ENCODE results near the gene MRPL18. TPM values are rescaled to one million over a fixed set of nuclear protein-coding genes. Genes with fewer than 3 reads are reported as not detected.

The MRPL18 gene
- total RNA-seq, 1 experiment from 2014 or later, result 123 TPM

GRCh38 chr6:159817951-159818739, 27.9 kb downstream of the MRPL18 start:
- Histone ChIP-seq H3F3A (ENCODE audit: low read length, unreplicated experiment) (no peaks in the 10 kb centered on the region), H3K9ac (ENCODE audit: low read length) (no peak overlapping the region), H3K4me2 (ENCODE audit: low read length) (no peak overlapping the region), H3K9me2 (replicated peaks; ENCODE audit: low read length) (no peaks in the 10 kb centered on the region), H3K36me3 (ENCODE audit: low read depth, low read length) (no peaks in the 10 kb centered on the region), H3K79me2 (ENCODE audit: low read length) (no peaks in the 10 kb centered on the region), H3K27ac (ENCODE audit: low read length) (no peak overlapping the region), H3K27me3 (ENCODE audit: low read length) (no peaks in the 10 kb centered on the region), H2AFZ (ENCODE audit: low read length) (no peak overlapping the region), H4K20me1 (ENCODE audit: low read length) (no peaks in the 10 kb centered on the region), H3K4me3 (ENCODE audit: low read length) (no peak overlapping the region), H3K4me1 (ENCODE audit: insufficient read depth, low read length) (no peaks in the 10 kb centered on the region), H3K9me3 (ENCODE audit: low read length) (no peaks in the 10 kb centered on the region)
- ChIA-PET POLR2A (ENCODE audit: unreplicated experiment) (no interaction called here), CTCF (no interaction called here)
- DNase-seq, result no peak
- BruUV-seq (replicated peaks), result no TSS peak
- ATAC-seq, result no peak
- intact Hi-C loops (cut with micrococcal nuclease), result no loop called here
- TF ChIP-seq EZH2 (IDR thresholded peaks at IDR 0.05; ENCODE audit: low read length, unreplicated experiment) (no peak), CTCF (conservative IDR thresholded peaks at IDR 0.05; ENCODE audit: low read depth, low read length) (no peak)

GRCh38 chr6:159819098-159819497, 28.8 kb downstream of the MRPL18 start:
- intact Hi-C loops (cut with micrococcal nuclease), result no loop called here
- H3K9ac ChIP-seq (ENCODE audit: low read length), result no peak overlapping the region
- H3K79me2 ChIP-seq (ENCODE audit: low read length), result no peaks in the 10 kb centered on the region
- H3K9me2 ChIP-seq (replicated peaks; ENCODE audit: low read length), result no peaks in the 10 kb centered on the region
- ATAC-seq (no peak), DNase-seq (no peak)
- no peak overlapping the region for H3K27ac ChIP-seq (ENCODE audit: low read length)
- H3K4me2 ChIP-seq (ENCODE audit: low read length), result no peak overlapping the region
- ChIA-PET POLR2A (ENCODE audit: unreplicated experiment) (no interaction called here), CTCF (no interaction called here)
- no peaks in the 10 kb centered on the region for H3K27me3 ChIP-seq (ENCODE audit: low read length)
- no peaks in the 10 kb centered on the region for H3K36me3 ChIP-seq (ENCODE audit: low read depth, low read length)
- no peak overlapping the region for H2AFZ ChIP-seq (ENCODE audit: low read length)
- H3F3A ChIP-seq (ENCODE audit: low read length, unreplicated experiment), result no peaks in the 10 kb centered on the region
- no peaks in the 10 kb centered on the region for H3K4me1 ChIP-seq (ENCODE audit: insufficient read depth, low read length)
- H4K20me1 ChIP-seq (ENCODE audit: low read length), result no peaks in the 10 kb centered on the region
- no TSS peak for BruUV-seq (replicated peaks)
- H3K4me3 ChIP-seq (ENCODE audit: low read length), result no peak overlapping the region
- H3K9me3 ChIP-seq (ENCODE audit: low read length), result no peaks in the 10 kb centered on the region
- no peak for TF ChIP-seq EZH2phosphoT487 (IDR thresholded peaks at IDR 0.05; ENCODE audit: borderline replicate concordance, low read length)
- no peak for TF ChIP-seq EZH2 (IDR thresholded peaks at IDR 0.05; ENCODE audit: low read length, unreplicated experiment)
- no peak for TF ChIP-seq CTCF (conservative IDR thresholded peaks at IDR 0.05; ENCODE audit: low read depth, low read length)

GRCh38 chr6:159819932-159820640, 29.8 kb downstream of the MRPL18 start:
- no peak overlapping the region for H3K4me2 ChIP-seq (ENCODE audit: low read length)
- intact Hi-C loops (cut with micrococcal nuclease), result no loop called here
- ChIA-PET POLR2A (ENCODE audit: unreplicated experiment) (no interaction called here), CTCF (no interaction called here)
- no peaks in the 10 kb centered on the region for H3K27me3 ChIP-seq (ENCODE audit: low read length)
- TF ChIP-seq EZH2phosphoT487 (IDR thresholded peaks at IDR 0.05; ENCODE audit: borderline replicate concordance, low read length), result no peak
- no peak for TF ChIP-seq EZH2 (IDR thresholded peaks at IDR 0.05; ENCODE audit: low read length, unreplicated experiment)
- TF ChIP-seq CTCF (conservative IDR thresholded peaks at IDR 0.05; ENCODE audit: low read depth, low read length), result no peak
- no peaks in the 10 kb centered on the region for H3K9me3 ChIP-seq (ENCODE audit: low read length)
- no peaks in the 10 kb centered on the region for H3K4me1 ChIP-seq (ENCODE audit: insufficient read depth, low read length)
- no peaks in the 10 kb centered on the region for H3F3A ChIP-seq (ENCODE audit: low read length, unreplicated experiment)
- H3K9me2 ChIP-seq (replicated peaks; ENCODE audit: low read length), result no peaks in the 10 kb centered on the region
- no peak overlapping the region for H3K9ac ChIP-seq (ENCODE audit: low read length)
- H3K79me2 ChIP-seq (ENCODE audit: low read length), result no peaks in the 10 kb centered on the region
- no peaks in the 10 kb centered on the region for H4K20me1 ChIP-seq (ENCODE audit: low read length)
- ATAC-seq (no peak), DNase-seq (no peak)
- H2AFZ ChIP-seq (ENCODE audit: low read length), result no peak overlapping the region
- H3K36me3 ChIP-seq (ENCODE audit: low read depth, low read length), result no peaks in the 10 kb centered on the region
- BruUV-seq (replicated peaks), result no TSS peak
- no peak overlapping the region for H3K4me3 ChIP-seq (ENCODE audit: low read length)
- H3K27ac ChIP-seq (ENCODE audit: low read length), result no peak overlapping the region

All from PC-3 (cell line).